HEK293 (cell line): Measurements from ENCODE around the gene INA.

Experiments
- CTCF ChIP-seq: fragments of 450-650 bp; formaldehyde crosslinking; IDR thresholded peaks from 2 replicates; pipeline ENCODE4 v1.5.1; 2016; ENCODE audit warnings: missing biosample characterization, missing genetic modification characterization
- ZBTB17 ChIP-seq: fragments of 450-650 bp; formaldehyde crosslinking; IDR thresholded peaks from 2 replicates; pipeline ENCODE4 v1.5.1; 2016; ENCODE audit warnings: missing biosample characterization, missing genetic modification characterization
- ZFP41 ChIP-seq: fragments of 450-650 bp; formaldehyde crosslinking; IDR thresholded peaks from 2 replicates; pipeline ENCODE4 v1.5.1; 2016; ENCODE audit warnings: missing biosample characterization, missing genetic modification characterization, borderline replicate concordance
- ZNF138 ChIP-seq: fragments of 450-650 bp; formaldehyde crosslinking; IDR thresholded peaks from 2 replicates; pipeline ENCODE4 v1.5.1; 2016; ENCODE audit warnings: missing biosample characterization, missing genetic modification characterization, borderline replicate concordance
- ZNF23 ChIP-seq: fragments of 450-650 bp; formaldehyde crosslinking; IDR thresholded peaks from 2 replicates; pipeline ENCODE4 v1.5.1; 2016; ENCODE audit warnings: missing biosample characterization, missing genetic modification characterization, borderline replicate concordance
- ZNF449 ChIP-seq: fragments of 450-650 bp; formaldehyde crosslinking; IDR thresholded peaks from 2 replicates; pipeline ENCODE4 v1.5.1; 2017; ENCODE audit warnings: missing biosample characterization, mild to moderate bottlenecking, missing genetic modification characterization, moderate library complexity
- ZNF621 ChIP-seq: fragments of 450-650 bp; formaldehyde crosslinking; IDR thresholded peaks from 2 replicates; pipeline ENCODE4 v1.5.1; 2017; ENCODE audit warnings: missing biosample characterization, missing genetic modification characterization
- ZNF76 ChIP-seq: fragments of 450-650 bp; formaldehyde crosslinking; IDR thresholded peaks from 2 replicates; pipeline ENCODE4; 2016; ENCODE audit warnings: low read depth, missing biosample characterization, missing genetic modification characterization, borderline replicate concordance
- ZNF777 ChIP-seq: fragments of 450-650 bp; formaldehyde crosslinking; IDR thresholded peaks from 2 replicates; pipeline ENCODE4 v1.5.1; 2017; ENCODE audit warnings: missing biosample characterization, missing genetic modification characterization, borderline replicate concordance
- TF ChIP-seq, protein P1 (sequence below): fragments of 450-650 bp; formaldehyde crosslinking; IDR thresholded peaks from 2 replicates; pipeline ENCODE4 v1.5.1; 2017; ENCODE audit warnings: missing biosample characterization, missing genetic modification characterization
- TF ChIP-seq, protein P2 (sequence below): fragments of 450-650 bp; formaldehyde crosslinking; IDR thresholded peaks from 2 replicates; pipeline ENCODE4 v1.5.1; 2016; ENCODE audit warnings: missing biosample characterization, missing genetic modification characterization
- TF ChIP-seq, protein P3 (sequence below): fragments of 450-650 bp; formaldehyde crosslinking; IDR thresholded peaks from 2 replicates; pipeline ENCODE4 v1.5.1; 2016; ENCODE audit warnings: missing biosample characterization, missing genetic modification characterization, low read depth

- TF ChIP-seq ZNF138 (tag by site-specific recombination) (no peak), ZFP41 (tag by site-specific recombination) (no peak), ZNF76 (no peak), CTCF (tag by site-specific recombination) (no peak), ZNF777 (no peak), ZNF449 (no peak), ZNF23 (no peak), ZNF621 (no peak), ZBTB17 (tag by site-specific recombination) (no peak)
- TF ChIP-seq, protein P1, sequence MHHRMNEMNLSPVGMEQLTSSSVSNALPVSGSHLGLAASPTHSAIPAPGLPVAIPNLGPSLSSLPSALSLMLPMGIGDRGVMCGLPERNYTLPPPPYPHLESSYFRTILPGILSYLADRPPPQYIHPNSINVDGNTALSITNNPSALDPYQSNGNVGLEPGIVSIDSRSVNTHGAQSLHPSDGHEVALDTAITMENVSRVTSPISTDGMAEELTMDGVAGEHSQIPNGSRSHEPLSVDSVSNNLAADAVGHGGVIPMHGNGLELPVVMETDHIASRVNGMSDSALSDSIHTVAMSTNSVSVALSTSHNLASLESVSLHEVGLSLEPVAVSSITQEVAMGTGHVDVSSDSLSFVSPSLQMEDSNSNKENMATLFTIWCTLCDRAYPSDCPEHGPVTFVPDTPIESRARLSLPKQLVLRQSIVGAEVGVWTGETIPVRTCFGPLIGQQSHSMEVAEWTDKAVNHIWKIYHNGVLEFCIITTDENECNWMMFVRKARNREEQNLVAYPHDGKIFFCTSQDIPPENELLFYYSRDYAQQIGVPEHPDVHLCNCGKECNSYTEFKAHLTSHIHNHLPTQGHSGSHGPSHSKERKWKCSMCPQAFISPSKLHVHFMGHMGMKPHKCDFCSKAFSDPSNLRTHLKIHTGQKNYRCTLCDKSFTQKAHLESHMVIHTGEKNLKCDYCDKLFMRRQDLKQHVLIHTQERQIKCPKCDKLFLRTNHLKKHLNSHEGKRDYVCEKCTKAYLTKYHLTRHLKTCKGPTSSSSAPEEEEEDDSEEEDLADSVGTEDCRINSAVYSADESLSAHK (tag by site-specific recombination): no peak
- TF ChIP-seq, protein P2, sequence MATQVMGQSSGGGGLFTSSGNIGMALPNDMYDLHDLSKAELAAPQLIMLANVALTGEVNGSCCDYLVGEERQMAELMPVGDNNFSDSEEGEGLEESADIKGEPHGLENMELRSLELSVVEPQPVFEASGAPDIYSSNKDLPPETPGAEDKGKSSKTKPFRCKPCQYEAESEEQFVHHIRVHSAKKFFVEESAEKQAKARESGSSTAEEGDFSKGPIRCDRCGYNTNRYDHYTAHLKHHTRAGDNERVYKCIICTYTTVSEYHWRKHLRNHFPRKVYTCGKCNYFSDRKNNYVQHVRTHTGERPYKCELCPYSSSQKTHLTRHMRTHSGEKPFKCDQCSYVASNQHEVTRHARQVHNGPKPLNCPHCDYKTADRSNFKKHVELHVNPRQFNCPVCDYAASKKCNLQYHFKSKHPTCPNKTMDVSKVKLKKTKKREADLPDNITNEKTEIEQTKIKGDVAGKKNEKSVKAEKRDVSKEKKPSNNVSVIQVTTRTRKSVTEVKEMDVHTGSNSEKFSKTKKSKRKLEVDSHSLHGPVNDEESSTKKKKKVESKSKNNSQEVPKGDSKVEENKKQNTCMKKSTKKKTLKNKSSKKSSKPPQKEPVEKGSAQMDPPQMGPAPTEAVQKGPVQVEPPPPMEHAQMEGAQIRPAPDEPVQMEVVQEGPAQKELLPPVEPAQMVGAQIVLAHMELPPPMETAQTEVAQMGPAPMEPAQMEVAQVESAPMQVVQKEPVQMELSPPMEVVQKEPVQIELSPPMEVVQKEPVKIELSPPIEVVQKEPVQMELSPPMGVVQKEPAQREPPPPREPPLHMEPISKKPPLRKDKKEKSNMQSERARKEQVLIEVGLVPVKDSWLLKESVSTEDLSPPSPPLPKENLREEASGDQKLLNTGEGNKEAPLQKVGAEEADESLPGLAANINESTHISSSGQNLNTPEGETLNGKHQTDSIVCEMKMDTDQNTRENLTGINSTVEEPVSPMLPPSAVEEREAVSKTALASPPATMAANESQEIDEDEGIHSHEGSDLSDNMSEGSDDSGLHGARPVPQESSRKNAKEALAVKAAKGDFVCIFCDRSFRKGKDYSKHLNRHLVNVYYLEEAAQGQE (tag by site-specific recombination): no peak
- TF ChIP-seq, protein P3, sequence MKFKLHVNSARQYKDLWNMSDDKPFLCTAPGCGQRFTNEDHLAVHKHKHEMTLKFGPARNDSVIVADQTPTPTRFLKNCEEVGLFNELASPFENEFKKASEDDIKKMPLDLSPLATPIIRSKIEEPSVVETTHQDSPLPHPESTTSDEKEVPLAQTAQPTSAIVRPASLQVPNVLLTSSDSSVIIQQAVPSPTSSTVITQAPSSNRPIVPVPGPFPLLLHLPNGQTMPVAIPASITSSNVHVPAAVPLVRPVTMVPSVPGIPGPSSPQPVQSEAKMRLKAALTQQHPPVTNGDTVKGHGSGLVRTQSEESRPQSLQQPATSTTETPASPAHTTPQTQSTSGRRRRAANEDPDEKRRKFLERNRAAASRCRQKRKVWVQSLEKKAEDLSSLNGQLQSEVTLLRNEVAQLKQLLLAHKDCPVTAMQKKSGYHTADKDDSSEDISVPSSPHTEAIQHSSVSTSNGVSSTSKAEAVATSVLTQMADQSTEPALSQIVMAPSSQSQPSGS (tag by site-specific recombination): no peak
These were observed 565 bp upstream of the INA start for GRCh38 chr10:103276251-103276895.
